HEK293 (cell line): ENCODE results near the gene DSCAM.

Source experiments
- BCL11A ChIP-seq: fragments of 450-650 bp; formaldehyde crosslinking; IDR thresholded peaks from 2 replicates; pipeline ENCODE4 v1.5.1; 2016; ENCODE audit warnings: low read depth, missing biosample characterization, missing genetic modification characterization
- ZIC2 ChIP-seq: fragments of 450-650 bp; formaldehyde crosslinking; IDR thresholded peaks from 2 replicates; pipeline ENCODE4 v1.5.1; 2016; ENCODE audit warnings: missing biosample characterization, missing genetic modification characterization
- ZNF184 ChIP-seq: fragments of 450-650 bp; IDR thresholded peaks from 2 replicates; pipeline ENCODE4 v1.5.1; 2018; ENCODE audit warnings: missing biosample characterization, mild to moderate bottlenecking, missing genetic modification characterization
- ZNF302 ChIP-seq: fragments of 450-650 bp; formaldehyde crosslinking; IDR thresholded peaks from 2 replicates; pipeline ENCODE4 v1.5.1; 2016; ENCODE audit warnings: missing biosample characterization, missing genetic modification characterization, low read depth
- ZNF701 ChIP-seq: fragments of 450-650 bp; formaldehyde crosslinking; IDR thresholded peaks from 2 replicates; pipeline ENCODE4 v1.5.1; 2016; ENCODE audit warnings: missing biosample characterization, missing genetic modification characterization
- TF ChIP-seq, protein P1 (sequence below): fragments of 450-650 bp; formaldehyde crosslinking; IDR thresholded peaks from 2 replicates; pipeline ENCODE4 v1.5.1; 2016; ENCODE audit warnings: missing biosample characterization, missing genetic modification characterization
- TF ChIP-seq, protein P2 (sequence below): fragments of 450-650 bp; formaldehyde crosslinking; IDR thresholded peaks from 2 replicates; pipeline ENCODE4 v1.5.1; 2016; ENCODE audit warnings: missing biosample characterization, missing genetic modification characterization

DNA sequence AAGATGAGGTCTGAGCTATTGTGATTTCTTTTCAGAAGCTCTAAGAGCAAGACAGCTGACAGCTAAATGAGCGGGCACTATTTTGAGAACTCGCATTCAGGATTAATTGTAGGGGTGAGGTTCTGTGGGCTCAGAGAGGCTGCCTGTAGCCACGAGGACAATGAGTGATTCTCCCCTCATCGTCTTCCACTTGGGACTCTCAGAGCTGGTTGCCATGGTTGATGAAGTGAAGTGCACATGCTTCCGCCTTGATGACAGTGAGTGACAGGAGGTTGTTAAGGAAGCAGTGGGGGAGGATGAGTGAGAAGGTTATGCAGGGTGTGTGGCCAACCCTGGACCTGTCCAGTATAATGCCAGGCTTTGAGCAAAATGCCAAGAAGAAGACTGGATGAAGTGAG, 638.0 kb downstream of the DSCAM start:
- TF ChIP-seq BCL11A (no peak), ZNF302 (tag by site-specific recombination) (no peak), ZIC2 (tag by site-specific recombination) (no peak), ZNF184 (no peak), ZNF701 (tag by site-specific recombination) (no peak)
- TF ChIP-seq, protein P1, sequence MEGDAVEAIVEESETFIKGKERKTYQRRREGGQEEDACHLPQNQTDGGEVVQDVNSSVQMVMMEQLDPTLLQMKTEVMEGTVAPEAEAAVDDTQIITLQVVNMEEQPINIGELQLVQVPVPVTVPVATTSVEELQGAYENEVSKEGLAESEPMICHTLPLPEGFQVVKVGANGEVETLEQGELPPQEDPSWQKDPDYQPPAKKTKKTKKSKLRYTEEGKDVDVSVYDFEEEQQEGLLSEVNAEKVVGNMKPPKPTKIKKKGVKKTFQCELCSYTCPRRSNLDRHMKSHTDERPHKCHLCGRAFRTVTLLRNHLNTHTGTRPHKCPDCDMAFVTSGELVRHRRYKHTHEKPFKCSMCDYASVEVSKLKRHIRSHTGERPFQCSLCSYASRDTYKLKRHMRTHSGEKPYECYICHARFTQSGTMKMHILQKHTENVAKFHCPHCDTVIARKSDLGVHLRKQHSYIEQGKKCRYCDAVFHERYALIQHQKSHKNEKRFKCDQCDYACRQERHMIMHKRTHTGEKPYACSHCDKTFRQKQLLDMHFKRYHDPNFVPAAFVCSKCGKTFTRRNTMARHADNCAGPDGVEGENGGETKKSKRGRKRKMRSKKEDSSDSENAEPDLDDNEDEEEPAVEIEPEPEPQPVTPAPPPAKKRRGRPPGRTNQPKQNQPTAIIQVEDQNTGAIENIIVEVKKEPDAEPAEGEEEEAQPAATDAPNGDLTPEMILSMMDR (tag by site-specific recombination): no peak
- TF ChIP-seq, protein P2, sequence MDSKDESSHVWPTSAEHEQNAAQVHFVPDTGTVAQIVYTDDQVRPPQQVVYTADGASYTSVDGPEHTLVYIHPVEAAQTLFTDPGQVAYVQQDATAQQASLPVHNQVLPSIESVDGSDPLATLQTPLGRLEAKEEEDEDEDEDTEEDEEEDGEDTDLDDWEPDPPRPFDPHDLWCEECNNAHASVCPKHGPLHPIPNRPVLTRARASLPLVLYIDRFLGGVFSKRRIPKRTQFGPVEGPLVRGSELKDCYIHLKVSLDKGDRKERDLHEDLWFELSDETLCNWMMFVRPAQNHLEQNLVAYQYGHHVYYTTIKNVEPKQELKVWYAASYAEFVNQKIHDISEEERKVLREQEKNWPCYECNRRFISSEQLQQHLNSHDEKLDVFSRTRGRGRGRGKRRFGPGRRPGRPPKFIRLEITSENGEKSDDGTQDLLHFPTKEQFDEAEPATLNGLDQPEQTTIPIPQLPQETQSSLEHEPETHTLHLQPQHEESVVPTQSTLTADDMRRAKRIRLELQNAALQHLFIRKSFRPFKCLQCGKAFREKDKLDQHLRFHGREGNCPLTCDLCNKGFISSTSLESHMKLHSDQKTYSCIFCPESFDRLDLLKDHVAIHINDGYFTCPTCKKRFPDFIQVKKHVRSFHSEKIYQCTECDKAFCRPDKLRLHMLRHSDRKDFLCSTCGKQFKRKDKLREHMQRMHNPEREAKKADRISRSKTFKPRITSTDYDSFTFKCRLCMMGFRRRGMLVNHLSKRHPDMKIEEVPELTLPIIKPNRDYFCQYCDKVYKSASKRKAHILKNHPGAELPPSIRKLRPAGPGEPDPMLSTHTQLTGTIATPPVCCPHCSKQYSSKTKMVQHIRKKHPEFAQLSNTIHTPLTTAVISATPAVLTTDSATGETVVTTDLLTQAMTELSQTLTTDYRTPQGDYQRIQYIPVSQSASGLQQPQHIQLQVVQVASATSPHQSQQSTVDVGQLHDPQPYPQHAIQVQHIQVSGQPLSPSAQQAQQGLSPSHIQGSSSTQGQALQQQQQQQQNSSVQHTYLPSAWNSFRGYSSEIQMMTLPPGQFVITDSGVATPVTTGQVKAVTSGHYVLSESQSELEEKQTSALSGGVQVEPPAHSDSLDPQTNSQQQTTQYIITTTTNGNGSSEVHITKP: no peak
